HS-5 (cell line): ENCODE results near the gene ZSCAN5A.
"Not testable (repeated sequence)": the region's sequence is repeated elsewhere in the genome, so short reads cannot be mapped to it uniquely, and the experiment has no call there.

ENCODE experiments used
- DNase-seq: peaks from one replicate; pipeline ENCODE4 v3.0.0-alpha.2; 2012; ENCODE audit warnings: low read depth

The ZSCAN5A gene

GRCh38 chr19:56271151-56271550 is 43.5 kb downstream of the ZSCAN5A start:
- no peak for DNase-seq

- DNase-seq: no peak
Measured at GRCh38 chr19:56270676-56271075, 44.0 kb downstream of the ZSCAN5A start.

- no peak for DNase-seq
Measured at GRCh38 chr19:56269348-56269747, 45.3 kb downstream of the ZSCAN5A start.

- DNase-seq: no peak
Measured at GRCh38 chr19:56266051-56266450, 48.6 kb downstream of the ZSCAN5A start.

- DNase-seq: no peak
Measured at GRCh38 chr19:56263319-56263718, 51.3 kb downstream of the ZSCAN5A start.

- DNase-seq: not testable (repeated sequence)
Measured at GRCh38 chr19:56261932-56262331, 52.7 kb downstream of the ZSCAN5A start.

GRCh38 chr19:56261145-56261544 is 53.5 kb downstream of the ZSCAN5A start:
- DNase-seq: no peak

- no peak for DNase-seq
Measured at GRCh38 chr19:56258272-56258671, 56.4 kb downstream of the ZSCAN5A start.

- DNase-seq: peak; percentile 28
Measured at GRCh38 chr19:56253737-56254136, 60.9 kb downstream of the ZSCAN5A start.

- peak; percentile 22 for DNase-seq
Measured at GRCh38 chr19:56252699-56253422, 61.8 kb downstream of the ZSCAN5A start.

GRCh38 chr19:56248736-56249338 is 65.8 kb downstream of the ZSCAN5A start:
- not testable (repeated sequence) for DNase-seq

- DNase-seq: not testable (repeated sequence)
Measured at GRCh38 chr19:56245764-56246163, 68.9 kb downstream of the ZSCAN5A start.

GRCh38 chr19:56245121-56245740 is 69.4 kb downstream of the ZSCAN5A start:
- DNase-seq: peak; percentile 41

- no peak for DNase-seq
Measured at GRCh38 chr19:56223481-56223880, 91.2 kb downstream of the ZSCAN5A start.

- DNase-seq: no peak
Measured at GRCh38 chr19:56222901-56223300, 91.7 kb downstream of the ZSCAN5A start.

- no peak for DNase-seq
Measured at GRCh38 chr19:56221851-56222250, 92.8 kb downstream of the ZSCAN5A start.

GRCh38 chr19:56221442-56221841 is 93.2 kb downstream of the ZSCAN5A start:
- not testable (repeated sequence) for DNase-seq

GRCh38 chr19:56218961-56219360 is 95.7 kb downstream of the ZSCAN5A start:
- DNase-seq: no peak

- no peak for DNase-seq
Measured at GRCh38 chr19:56217039-56217949, 97.3 kb downstream of the ZSCAN5A start.

GRCh38 chr19:56211718-56212117 is 102.9 kb downstream of the ZSCAN5A start:
- no peak for DNase-seq

- DNase-seq: not testable (repeated sequence)
Measured at GRCh38 chr19:56210036-56210435, 104.6 kb downstream of the ZSCAN5A start.

GRCh38 chr19:56209091-56209490 is 105.5 kb downstream of the ZSCAN5A start:
- no peak for DNase-seq
